Measurements from ENCODE around the gene LRRN3. TPM values are rescaled to one million over a fixed set of nuclear protein-coding genes. Genes with fewer than 3 reads are reported as not detected.

The LRRN3 gene
- total and polyA plus RNA-seq, 2 of the 4 experiments (the other 2 are of a cell fraction) = 6.9 to 15.2 TPM

DNA sequence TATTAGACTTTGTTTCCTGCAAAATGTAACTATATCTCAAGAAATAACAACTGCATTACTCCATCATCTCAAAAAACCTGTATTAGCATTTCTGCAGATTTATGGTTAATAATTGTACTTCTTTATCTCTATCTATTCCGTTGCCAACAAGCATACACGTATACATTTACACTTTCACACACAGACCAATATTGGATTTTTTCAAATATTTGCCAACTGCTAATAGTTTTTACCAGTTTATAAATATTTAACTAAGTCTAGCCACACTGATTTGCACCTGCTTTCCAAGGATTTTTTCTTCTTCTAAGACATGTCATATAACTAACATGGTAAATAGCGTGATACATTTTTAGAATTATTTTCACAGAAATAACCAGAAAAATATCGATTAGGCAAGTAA lies 12.2 kb downstream of the LRRN3 start:
- ATAC-seq (ENCODE audit: low read depth) = no peak
- Histone ChIP-seq H4K8ac (ENCODE audit: low read depth in 2 of 2, low read length in 2 of 2) (no peak overlapping the region), H4K20me1 (ENCODE audit: insufficient read depth, low read length) (no peaks in the 10 kb centered on the region), H2BK5ac (ENCODE audit: low read depth, low read length, poor library complexity, severe bottlenecking) (no peak overlapping the region), H3K56ac (ENCODE audit: extremely low read depth, insufficient read depth, low read length) (no peak overlapping the region), H3K9me3 (ENCODE audit: control insufficient read depth, insufficient read depth, low read length) (no peaks in the 10 kb centered on the region), H3K27me3 (ENCODE audit: control insufficient read depth, insufficient read depth, low read length) (no peaks in the 10 kb centered on the region), H3K36me3 (ENCODE audit: control insufficient read depth, insufficient read depth, low read length) (no peaks in the 10 kb centered on the region), H3K23ac (ENCODE audit: low read depth, low read length) (no peak overlapping the region), H3K14ac (replicated peaks; ENCODE audit: low read depth, low read length) (no peak overlapping the region), H3K9me1 (ENCODE audit: insufficient read depth, low read length) (no peaks in the 10 kb centered on the region), H4K5ac (ENCODE audit: low read depth, low read length) (no peak overlapping the region), H3K79me1 (ENCODE audit: low read depth in 1 of 2, low read length in 2 of 2) (peaks cover 0 to 3% of the 10 kb centered on the region in 2 experiments; a peak in 1 of 4 replicates), H3K27ac (ENCODE audit: insufficient read depth, low read length) (no peak overlapping the region), H2BK15ac (ENCODE audit: low read depth, low read length) (no peak overlapping the region), H3K9ac (ENCODE audit: low read depth, low read length) (no peak overlapping the region), H2AK9ac (replicated peaks; ENCODE audit: low read depth, low read length, poor library complexity) (no peak overlapping the region), H2BK120ac (ENCODE audit: low read depth, low read length) (no peak overlapping the region), H4K91ac (ENCODE audit: insufficient read depth, low read depth, low read length) (no peak overlapping the region), H3K4me2 (ENCODE audit: low read depth, low read length) (no peak overlapping the region), H2AFZ (replicated peaks; ENCODE audit: low read length, poor library complexity) (no peak overlapping the region), H3K4me1 (ENCODE audit: control insufficient read depth, insufficient read depth, low read length) (no peaks in the 10 kb centered on the region), H3K18ac (ENCODE audit: low read depth, low read length) (no peak overlapping the region), H3K4me3 (ENCODE audit: insufficient read depth, low read depth, low read length) (no peak overlapping the region), H2AK5ac (ENCODE audit: low read depth, low read length) (no peak overlapping the region), H3K4ac (ENCODE audit: low read depth, low read length) (no peak overlapping the region), H2BK20ac (ENCODE audit: low read depth, low read length) (no peak overlapping the region)
- dilution Hi-C loops (cut with HindIII; ENCODE audit: low sequenced_read_pairs, unreplicated experiment) = no loop called here
- BruUV-seq (replicated peaks) = no TSS peak
- intact Hi-C loops (cut with micrococcal nuclease) = no loop called here
- 80% methylated on average over 1 of the region's 4 CpGs; no CpG with 5 or more reads in 1 of the 2 experiments for WGBS, 2 experiments (ENCODE audit: extremely low coverage in 2 of 2, insufficient read length in 1 of 2)
- DNase-seq = no peak
- ChIA-PET POLR2A (ENCODE audit: unreplicated experiment) (no interaction called here), CTCF (no interaction called here)
- TF ChIP-seq MXI1 (IDR thresholded peaks at IDR 0.05; ENCODE audit: borderline replicate concordance, low read depth, low read length) (no peak), CHD1 (IDR thresholded peaks at IDR 0.05; ENCODE audit: low read depth, low read length) (no peak), MAFK (IDR thresholded peaks at IDR 0.05; ENCODE audit: low read depth, low read length) (no peak), MAZ (IDR thresholded peaks at IDR 0.05; ENCODE audit: borderline replicate concordance, low read depth, low read length) (no peak), CEBPB (IDR thresholded peaks at IDR 0.05; ENCODE audit: low read depth, low read length) (no peak), SMC3 (IDR thresholded peaks at IDR 0.05; ENCODE audit: low read depth, low read length) (no peak), NFE2L2 (IDR thresholded peaks at IDR 0.05; ENCODE audit: low read depth, low read length) (no peak), POLR2A (IDR thresholded peaks at IDR 0.05; ENCODE audit: low read depth, low read length) (no peak), FOS (IDR thresholded peaks at IDR 0.05; ENCODE audit: low read depth, low read length) (no peak)
- TF ChIP-seq, protein P1, sequence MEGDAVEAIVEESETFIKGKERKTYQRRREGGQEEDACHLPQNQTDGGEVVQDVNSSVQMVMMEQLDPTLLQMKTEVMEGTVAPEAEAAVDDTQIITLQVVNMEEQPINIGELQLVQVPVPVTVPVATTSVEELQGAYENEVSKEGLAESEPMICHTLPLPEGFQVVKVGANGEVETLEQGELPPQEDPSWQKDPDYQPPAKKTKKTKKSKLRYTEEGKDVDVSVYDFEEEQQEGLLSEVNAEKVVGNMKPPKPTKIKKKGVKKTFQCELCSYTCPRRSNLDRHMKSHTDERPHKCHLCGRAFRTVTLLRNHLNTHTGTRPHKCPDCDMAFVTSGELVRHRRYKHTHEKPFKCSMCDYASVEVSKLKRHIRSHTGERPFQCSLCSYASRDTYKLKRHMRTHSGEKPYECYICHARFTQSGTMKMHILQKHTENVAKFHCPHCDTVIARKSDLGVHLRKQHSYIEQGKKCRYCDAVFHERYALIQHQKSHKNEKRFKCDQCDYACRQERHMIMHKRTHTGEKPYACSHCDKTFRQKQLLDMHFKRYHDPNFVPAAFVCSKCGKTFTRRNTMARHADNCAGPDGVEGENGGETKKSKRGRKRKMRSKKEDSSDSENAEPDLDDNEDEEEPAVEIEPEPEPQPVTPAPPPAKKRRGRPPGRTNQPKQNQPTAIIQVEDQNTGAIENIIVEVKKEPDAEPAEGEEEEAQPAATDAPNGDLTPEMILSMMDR (conservative IDR thresholded peaks at IDR 0.05; ENCODE audit: low read depth, low read length) = no peak
- TF ChIP-seq, protein P2, sequence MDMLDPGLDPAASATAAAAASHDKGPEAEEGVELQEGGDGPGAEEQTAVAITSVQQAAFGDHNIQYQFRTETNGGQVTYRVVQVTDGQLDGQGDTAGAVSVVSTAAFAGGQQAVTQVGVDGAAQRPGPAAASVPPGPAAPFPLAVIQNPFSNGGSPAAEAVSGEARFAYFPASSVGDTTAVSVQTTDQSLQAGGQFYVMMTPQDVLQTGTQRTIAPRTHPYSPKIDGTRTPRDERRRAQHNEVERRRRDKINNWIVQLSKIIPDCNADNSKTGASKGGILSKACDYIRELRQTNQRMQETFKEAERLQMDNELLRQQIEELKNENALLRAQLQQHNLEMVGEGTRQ (IDR thresholded peaks at IDR 0.05; ENCODE audit: low read depth, low read length) = no peak
- in situ Hi-C loops (cut with MboI; ENCODE audit: low sequenced_read_pairs) = no loop called here
